GM19438 (cell line): ENCODE data around the gene CFAP54.

Source experiments
- ATAC-seq: cut with Tn5 transposase; IDR thresholded peaks from one replicate; pipeline ENCODE4 v1.9.1; 2021; ENCODE audit warnings: low read depth; ENCODE audit not compliant: unreplicated experiment

CFAP54 gene

GRCh38 chr12:96874211-96874610, 384.8 kb downstream of the CFAP54 start:
- no peak for ATAC-seq

- ATAC-seq = no peak
These were observed 387.6 kb downstream of the CFAP54 start for GRCh38 chr12:96876966-96877365.

GRCh38 chr12:96878704-96879103, 389.3 kb downstream of the CFAP54 start:
- ATAC-seq = no peak

GRCh38 chr12:96879301-96879700, 389.9 kb downstream of the CFAP54 start:
- ATAC-seq = no peak

- no peak for ATAC-seq
These were observed 390.8 kb downstream of the CFAP54 start for GRCh38 chr12:96880220-96880619.

GRCh38 chr12:96881608-96882007, 392.2 kb downstream of the CFAP54 start:
- no peak for ATAC-seq

GRCh38 chr12:96882862-96883261, 393.5 kb downstream of the CFAP54 start:
- ATAC-seq = no peak

- no peak for ATAC-seq
These were observed 394.2 kb downstream of the CFAP54 start for GRCh38 chr12:96883571-96883970.

GRCh38 chr12:96886998-96887677, 397.8 kb downstream of the CFAP54 start:
- no peak for ATAC-seq

GRCh38 chr12:96889273-96889933, 400.0 kb downstream of the CFAP54 start:
- ATAC-seq = no peak

- ATAC-seq = no peak
These were observed 401.0 kb downstream of the CFAP54 start for GRCh38 chr12:96890331-96890730.

- no peak for ATAC-seq
These were observed 402.7 kb downstream of the CFAP54 start for GRCh38 chr12:96892104-96892503.

- ATAC-seq = no peak
These were observed 408.0 kb downstream of the CFAP54 start for GRCh38 chr12:96897421-96897820.

- ATAC-seq = no peak
These were observed 411.8 kb downstream of the CFAP54 start for GRCh38 chr12:96901175-96901574.

GRCh38 chr12:96902076-96902475, 412.7 kb downstream of the CFAP54 start:
- no peak for ATAC-seq

- no peak for ATAC-seq
These were observed 417.1 kb downstream of the CFAP54 start for GRCh38 chr12:96906498-96906848.

- peak; percentile 91 for ATAC-seq
These were observed 417.7 kb downstream of the CFAP54 start, which contains the start of gene NEDD1 for GRCh38 chr12:96906849-96907670. NEDD1 (plus strand) TSS chr12:96907257; CDS start chr12:96909760, 2,503 bp downstream.

- peak; percentile 37 for ATAC-seq
These were observed 418.5 kb downstream of the CFAP54 start for GRCh38 chr12:96907671-96908422.

- ATAC-seq = no peak
These were observed 419.0 kb downstream of the CFAP54 start for GRCh38 chr12:96908423-96908675.

- ATAC-seq = no peak
These were observed 422.9 kb downstream of the CFAP54 start for GRCh38 chr12:96912261-96912660.

GRCh38 chr12:96912943-96913342, 423.6 kb downstream of the CFAP54 start:
- no peak for ATAC-seq
